ENCODE results near the gene VAMP2. TPM values are rescaled to one million over a fixed set of nuclear protein-coding genes. Genes with fewer than 3 reads are reported as not detected.
A peak's percentile ranks its signal among the peaks of the same experiment; 100 is the strongest.

Gene VAMP2
- total and polyA plus RNA-seq, 2 of the 4 experiments (the other 2 are of a cell fraction), result 2.3 to 33.3 TPM

GRCh38 chr17:8187517-8188262 lies 24.9 kb upstream of the VAMP2 start:
- H3K14ac ChIP-seq (replicated peaks; ENCODE audit: low read depth, low read length), result peak overlapping the region; percentile 72; the same call in 1 of the 2 replicates
- intact Hi-C loops (cut with micrococcal nuclease) (loop anchor here (1.0 to 5.0 kb wide), 5 partner anchors 35 to 115 kb away; partner anchors contain the start of gene HES7), in situ Hi-C loops (cut with MboI; ENCODE audit: low sequenced_read_pairs) (no loop called here), dilution Hi-C loops (cut with HindIII; ENCODE audit: low sequenced_read_pairs, unreplicated experiment) (no loop called here)
- H3K4me2 ChIP-seq (ENCODE audit: low read depth, low read length), result peak overlapping the region; percentile 88
- peak overlapping the region; percentile 54 for H3K27ac ChIP-seq (ENCODE audit: insufficient read depth, low read length)
- peak overlapping the region; percentile 50 for H3K4me3 ChIP-seq (ENCODE audit: insufficient read depth, low read depth, low read length)
- peak overlapping the region; percentile 87 for H2BK5ac ChIP-seq (ENCODE audit: low read depth, low read length, poor library complexity, severe bottlenecking)
- H4K8ac ChIP-seq (ENCODE audit: low read depth in 2 of 2, low read length in 2 of 2), result no peak overlapping the region; a peak in 1 of 4 replicates
- H3K36me3 ChIP-seq (ENCODE audit: control insufficient read depth, insufficient read depth, low read length), result no peaks in the 10 kb centered on the region
- no peak overlapping the region for H4K5ac ChIP-seq (ENCODE audit: low read depth, low read length)
- no peak overlapping the region for H2AFZ ChIP-seq (replicated peaks; ENCODE audit: low read length, poor library complexity)
- H2BK120ac ChIP-seq (ENCODE audit: low read depth, low read length), result no peak overlapping the region
- peak overlapping the region; percentile 76; the same call in 1 of the 2 replicates for H3K23ac ChIP-seq (ENCODE audit: low read depth, low read length)
- ChIA-PET POLR2A (ENCODE audit: unreplicated experiment) (interaction anchor here (0.5 to 1.4 kb wide), 3 partner anchors 14 to 815 kb away, joined by 3 to 6 read pairs (median 6); no protein-coding TSS in a partner anchor), CTCF (interaction anchor here (0.5 to 0.7 kb wide), 2 partner anchors 69 to 111 kb away, joined by 3 to 5 read pairs; no protein-coding TSS in a partner anchor)
- H3K4ac ChIP-seq (ENCODE audit: low read depth, low read length), result peak overlapping the region; percentile 52; the same call in 1 of the 2 replicates
- BruUV-seq (replicated peaks), result TSS peak; percentile 100
- no peak overlapping the region; the same call in 1 of the 2 replicates for H2AK5ac ChIP-seq (ENCODE audit: low read depth, low read length)
- WGBS, 2 experiments (ENCODE audit: extremely low coverage in 2 of 2, insufficient read length in 1 of 2), result 0% methylated on average over 12 of the region's 25 CpGs; no CpG with 5 or more reads in 1 of the 2 experiments
- H3K9me3 ChIP-seq (ENCODE audit: control insufficient read depth, insufficient read depth, low read length), result no peaks in the 10 kb centered on the region
- no peak overlapping the region for H2BK20ac ChIP-seq (ENCODE audit: low read depth, low read length)
- no peak overlapping the region; the same call in 1 of the 2 replicates for H3K9ac ChIP-seq (ENCODE audit: low read depth, low read length)
- no peak overlapping the region for H4K91ac ChIP-seq (ENCODE audit: insufficient read depth, low read depth, low read length)
- H3K56ac ChIP-seq (ENCODE audit: extremely low read depth, insufficient read depth, low read length), result no peak overlapping the region
- H3K9me1 ChIP-seq (ENCODE audit: insufficient read depth, low read length), result peaks cover 20% of the 10 kb centered on the region
- DNase-seq (peak; percentile 100), ATAC-seq (ENCODE audit: low read depth) (peak; percentile 55)
- peak overlapping the region; percentile 66 for H2AK9ac ChIP-seq (replicated peaks; ENCODE audit: low read depth, low read length, poor library complexity)
- no peaks in the 10 kb centered on the region for H3K27me3 ChIP-seq (ENCODE audit: control insufficient read depth, insufficient read depth, low read length)
- no peak overlapping the region; the same call in 1 of the 2 replicates for H3K18ac ChIP-seq (ENCODE audit: low read depth, low read length)
- TF ChIP-seq POLR2A (IDR thresholded peaks at IDR 0.05; ENCODE audit: low read depth, low read length), result peak; percentile 45; the same call in 1 of the 2 replicates
- TF ChIP-seq CTCF (conservative IDR thresholded peaks at IDR 0.05; ENCODE audit: low read depth, low read length), result 0 out of 2 replicates have a peak, but pooled peaks have one; percentile 10
- TF ChIP-seq CEBPB (IDR thresholded peaks at IDR 0.05; ENCODE audit: low read depth, low read length), result no peak; the same call in 1 of the 2 replicates
- TF ChIP-seq MAFK (IDR thresholded peaks at IDR 0.05; ENCODE audit: low read depth, low read length), result peak; percentile 4; the same call in 1 of the 2 replicates
- TF ChIP-seq MAZ (IDR thresholded peaks at IDR 0.05; ENCODE audit: borderline replicate concordance, low read depth, low read length), result no peak; the same call in 1 of the 2 replicates
- TF ChIP-seq FOS (IDR thresholded peaks at IDR 0.05; ENCODE audit: low read depth, low read length), result peak; percentile 94
- TF ChIP-seq MXI1 (IDR thresholded peaks at IDR 0.05; ENCODE audit: borderline replicate concordance, low read depth, low read length), result peak; percentile 94
- peak; percentile 85; the same call in 1 of the 2 replicates for TF ChIP-seq USF2 (IDR thresholded peaks at IDR 0.05; ENCODE audit: low read depth, low read length)
- TF ChIP-seq RCOR1 (IDR thresholded peaks at IDR 0.05; ENCODE audit: insufficient replicate concordance, low read length), result peak; percentile 74
- H4K20me1 ChIP-seq (ENCODE audit: insufficient read depth, low read length), result peaks cover 22% of the 10 kb centered on the region
- H3K4me1 ChIP-seq (ENCODE audit: control insufficient read depth, insufficient read depth, low read length), result peaks cover 13% of the 10 kb centered on the region
- H2BK15ac ChIP-seq (ENCODE audit: low read depth, low read length), result no peak overlapping the region
- H3K79me1 ChIP-seq (ENCODE audit: low read depth in 1 of 2, low read length in 2 of 2), result peaks cover 0 to 21% of the 10 kb centered on the region in 2 experiments; a peak in 2 of 4 replicates
